Right ventricle myocardium inferior (tissue), 1 donor: ENCODE results near the gene KLHDC4. TPM values are rescaled to one million over a fixed set of nuclear protein-coding genes. Genes with fewer than 3 reads are reported as not detected.

Experiments
- ATAC-seq: fragments of 200-7000 bp; cut with Tn5 transposase; one replicate; pipeline ENCODE4 v1.9.1; 2020; ENCODE audit warnings: mild to moderate bottlenecking, moderate library complexity
- DNase-seq: peaks from one replicate; pipeline ENCODE4 v3.0.0; 2021; ENCODE audit errors: missing footprints
- intact Hi-C: fragments of 100-400 bp; cut with DNase I; formaldehyde crosslinking; loops from one replicate; pipeline ENCODE4 v1.11.0; 2022
- total RNA-seq: library from RNA; stranded (reverse); fragmentation: NEBNext Ultra II Directional; extraction: Animal tissue kit (Norgen Biotek cat#: 25700); gene quantifications from one replicate; pipeline ENCODE4 v1.2.1, GENCODE V29; 2021
- donor health status: DM: no; HTN: yes; CAD: no; lungs with severe emphysema.

Gene KLHDC4
- total RNA-seq, 1 donor from 2014 or later: 10.0 TPM

GRCh38 chr16:87706278-87707000, 59.3 kb downstream of the KLHDC4 start:
- intact Hi-C loops: no loop called here
- DNase-seq (no peak), ATAC-seq (no peak)

- intact Hi-C loops: no loop called here
- DNase-seq (no peak), ATAC-seq (no peak)
Measured at GRCh38 chr16:87705771-87706277, 60.0 kb downstream of the KLHDC4 start.

GRCh38 chr16:87704754-87705353, 60.9 kb downstream of the KLHDC4 start:
- no peak for ATAC-seq
- intact Hi-C loops: no loop called here
- DNase-seq: no peak

- DNase-seq (no peak), ATAC-seq (no peak)
- intact Hi-C loops: no loop called here
Measured at GRCh38 chr16:87703835-87704375, 61.9 kb downstream of the KLHDC4 start.

GRCh38 chr16:87703071-87703470, 62.7 kb downstream of the KLHDC4 start:
- intact Hi-C loops: no loop called here
- DNase-seq (no peak), ATAC-seq (no peak)

GRCh38 chr16:87702325-87702811, 63.4 kb downstream of the KLHDC4 start:
- ATAC-seq (peak; percentile 27), DNase-seq (no peak)
- intact Hi-C loops: no loop called here

GRCh38 chr16:87701505-87701921, 64.3 kb downstream of the KLHDC4 start:
- DNase-seq: no peak
- intact Hi-C loops: no loop called here
- no peak for ATAC-seq

GRCh38 chr16:87701078-87701460, 64.7 kb downstream of the KLHDC4 start:
- no peak for DNase-seq
- no peak for ATAC-seq
- intact Hi-C loops: no loop called here

- DNase-seq (no peak), ATAC-seq (no peak)
- intact Hi-C loops: no loop called here
Measured at GRCh38 chr16:87700406-87701077, 65.2 kb downstream of the KLHDC4 start.

- ATAC-seq: no peak
- intact Hi-C loops: no loop called here
- DNase-seq: no peak
Measured at GRCh38 chr16:87698676-87699199, 67.0 kb downstream of the KLHDC4 start.

- DNase-seq (no peak), ATAC-seq (no peak)
- intact Hi-C loops: no loop called here
Measured at GRCh38 chr16:87698241-87698640, 67.5 kb downstream of the KLHDC4 start.

- DNase-seq: no peak
- no peak for ATAC-seq
- intact Hi-C loops: no loop called here
Measured at GRCh38 chr16:87697792-87698191, 68.0 kb downstream of the KLHDC4 start.

- DNase-seq: no peak
- intact Hi-C loops: no loop called here
- ATAC-seq: no peak
Measured at GRCh38 chr16:87697256-87697655, 68.5 kb downstream of the KLHDC4 start.

- intact Hi-C loops: no loop called here
- no peak for ATAC-seq
- no peak for DNase-seq
Measured at GRCh38 chr16:87696726-87697125, 69.1 kb downstream of the KLHDC4 start.

- intact Hi-C loops: no loop called here
- no peak for ATAC-seq
- DNase-seq: no peak
Measured at GRCh38 chr16:87695534-87695933, 70.3 kb downstream of the KLHDC4 start.

GRCh38 chr16:87694441-87695125, 71.2 kb downstream of the KLHDC4 start:
- ATAC-seq (no peak), DNase-seq (no peak)
- intact Hi-C loops: no loop called here

- no peak for ATAC-seq
- intact Hi-C loops: no loop called here
- DNase-seq: no peak
Measured at GRCh38 chr16:87693827-87694226, 72.0 kb downstream of the KLHDC4 start.

GRCh38 chr16:87692756-87693155, 73.0 kb downstream of the KLHDC4 start:
- no peak for ATAC-seq
- DNase-seq: no peak
- intact Hi-C loops: no loop called here

GRCh38 chr16:87692176-87692575, 73.6 kb downstream of the KLHDC4 start:
- no peak for ATAC-seq

More at GRCh38 chr16:87692176-87692575, 73.6 kb downstream of the KLHDC4 start:
- no peak for DNase-seq
- intact Hi-C loops: no loop called here
